Prostate gland (tissue), 2 donors: ENCODE data around the gene TFPI.

Experiments
- POLR2A ChIP-seq: fragments of 450-650 bp; IDR thresholded peaks from one replicate; pipeline ENCODE4 v1.6.1; 2016; ENCODE audit warnings: antibody characterized with exemption, mild to moderate bottlenecking
- POLR2AphosphoS5 ChIP-seq: sonication (generic); formaldehyde crosslinking; IDR thresholded peaks from one replicate; pipeline ENCODE4 v1.6.1; 2017; ENCODE audit warnings: antibody characterized with exemption
- TF ChIP-seq, protein P1 (sequence below), 4 experiments: fragments of 200-600 bp in 2 of 4; fragments of 450-650 bp in 2 of 4; sonication (generic) in 2 of 4; IDR thresholded peaks; 1 replicate in 3 of 4; 2 replicates in 1 of 4; pipeline ENCODE4 v1.5.1; 2016 to 2019; ENCODE audit warnings: antibody characterized with exemption in 4 of 4, mild to moderate bottlenecking in 2 of 4, moderate library complexity in 2 of 4

DNA sequence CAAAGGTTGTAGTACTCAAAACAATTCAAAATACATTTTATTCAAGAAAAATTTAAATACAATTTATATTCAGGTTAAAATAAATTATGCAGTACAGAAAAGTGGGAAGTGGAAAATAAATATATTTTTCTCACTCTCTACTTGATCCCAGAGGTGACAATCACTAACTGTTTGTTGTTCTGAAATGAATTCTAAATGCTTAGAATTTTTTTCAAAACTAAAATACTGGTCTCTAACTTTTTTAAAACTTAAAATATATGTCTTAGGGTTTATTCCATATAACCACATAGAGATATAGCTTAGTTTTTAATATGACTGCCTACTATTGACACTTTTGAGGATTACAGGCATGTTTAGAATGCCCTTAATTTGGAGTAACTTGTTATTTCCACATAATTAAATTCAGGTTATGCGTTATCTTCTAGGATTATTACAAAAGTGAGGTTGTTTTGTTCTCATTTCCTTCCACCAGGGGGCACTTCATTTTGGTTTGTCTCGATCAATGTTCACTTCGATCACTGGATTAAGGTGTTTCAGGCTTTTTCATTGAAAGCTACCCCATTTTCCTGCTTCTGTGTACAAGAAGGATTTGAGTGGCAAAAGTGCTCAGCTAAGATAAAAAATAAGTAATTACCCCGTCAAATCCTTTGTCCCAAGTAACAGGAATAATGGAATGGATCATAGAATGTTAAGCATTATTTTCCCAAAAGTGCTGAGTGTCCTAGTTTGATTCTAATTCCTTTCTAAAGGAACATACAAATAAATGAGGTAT is 27.1 kb upstream of the TFPI start:
- TF ChIP-seq, protein P1, sequence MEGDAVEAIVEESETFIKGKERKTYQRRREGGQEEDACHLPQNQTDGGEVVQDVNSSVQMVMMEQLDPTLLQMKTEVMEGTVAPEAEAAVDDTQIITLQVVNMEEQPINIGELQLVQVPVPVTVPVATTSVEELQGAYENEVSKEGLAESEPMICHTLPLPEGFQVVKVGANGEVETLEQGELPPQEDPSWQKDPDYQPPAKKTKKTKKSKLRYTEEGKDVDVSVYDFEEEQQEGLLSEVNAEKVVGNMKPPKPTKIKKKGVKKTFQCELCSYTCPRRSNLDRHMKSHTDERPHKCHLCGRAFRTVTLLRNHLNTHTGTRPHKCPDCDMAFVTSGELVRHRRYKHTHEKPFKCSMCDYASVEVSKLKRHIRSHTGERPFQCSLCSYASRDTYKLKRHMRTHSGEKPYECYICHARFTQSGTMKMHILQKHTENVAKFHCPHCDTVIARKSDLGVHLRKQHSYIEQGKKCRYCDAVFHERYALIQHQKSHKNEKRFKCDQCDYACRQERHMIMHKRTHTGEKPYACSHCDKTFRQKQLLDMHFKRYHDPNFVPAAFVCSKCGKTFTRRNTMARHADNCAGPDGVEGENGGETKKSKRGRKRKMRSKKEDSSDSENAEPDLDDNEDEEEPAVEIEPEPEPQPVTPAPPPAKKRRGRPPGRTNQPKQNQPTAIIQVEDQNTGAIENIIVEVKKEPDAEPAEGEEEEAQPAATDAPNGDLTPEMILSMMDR (IDR thresholded peaks at IDR 0.05): peak; percentile 30 to 77 (median 68)
- no peak for TF ChIP-seq POLR2A
- TF ChIP-seq POLR2AphosphoS5: no peak
